ENCODE results near the gene ATAD3A.
"Not testable (repeated sequence)": the region's sequence is repeated elsewhere in the genome, so short reads cannot be mapped to it uniquely, and the experiment has no call there.

The ATAD3A gene

GRCh38 chr1:1511533-1512285, at the start of gene ATAD3A:
Gene ATAD3A (plus strand): TSS chr1:1512162. CDS start chr1:1512269, 107 bp downstream.
- no peak for TF ChIP-seq CTCF (IDR thresholded peaks at IDR 0.05; ENCODE audit: insufficient read depth, low read depth, low read length, missing control alignments)
- H3K4me3 ChIP-seq (ENCODE audit: low read depth, low read length), result peak within 1 kb of the TSS; percentile 68
- peak; percentile 98 for DNase-seq (ENCODE audit: low read depth)

DNA sequence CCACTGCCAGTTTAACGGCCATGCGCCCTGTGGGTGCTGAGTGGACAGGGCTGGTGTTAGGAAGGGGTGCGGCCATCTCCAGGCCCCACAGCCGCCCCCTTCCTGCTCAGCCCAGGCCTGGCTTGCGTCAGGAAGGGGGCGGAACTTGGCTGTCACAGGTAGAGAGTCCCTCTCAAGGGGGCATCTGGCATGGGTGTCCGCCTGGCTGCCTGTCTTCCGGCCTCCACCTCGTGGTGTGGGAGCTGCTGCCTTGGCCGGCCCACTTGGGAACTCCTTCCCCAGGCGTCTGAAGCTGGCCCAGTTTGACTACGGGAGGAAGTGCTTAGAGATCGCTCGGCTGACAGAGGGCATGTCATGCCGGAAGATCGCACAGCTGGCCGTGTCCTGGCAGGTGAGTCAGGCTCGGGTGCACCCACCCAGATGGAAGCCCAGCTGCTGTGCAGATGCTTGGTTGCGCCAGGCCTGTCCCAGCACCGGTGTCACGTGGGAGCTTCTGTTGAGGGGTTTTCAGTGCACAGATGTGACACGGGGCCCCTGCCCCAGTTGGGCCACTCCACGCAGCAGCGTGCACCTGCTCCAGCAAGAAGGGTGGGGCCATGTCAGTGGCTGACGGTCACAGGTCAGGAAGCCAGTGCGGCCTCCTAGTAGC, 49.5 kb upstream of the ATAD3A start:
- H3K4me3 ChIP-seq (ENCODE audit: low read depth, low read length), result peak overlapping the region; percentile 56
- TF ChIP-seq CTCF (IDR thresholded peaks at IDR 0.05; ENCODE audit: insufficient read depth, low read depth, low read length, missing control alignments), result no peak
- peak; percentile 88 for DNase-seq (ENCODE audit: low read depth)

- DNase-seq (ENCODE audit: low read depth), result no peak
- H3K4me3 ChIP-seq (ENCODE audit: low read depth, low read length), result peak overlapping the region; percentile 56
- TF ChIP-seq CTCF (IDR thresholded peaks at IDR 0.05; ENCODE audit: insufficient read depth, low read depth, low read length, missing control alignments), result no peak
Measured at GRCh38 chr1:1463312-1463711, 48.6 kb upstream of the ATAD3A start.

DNA sequence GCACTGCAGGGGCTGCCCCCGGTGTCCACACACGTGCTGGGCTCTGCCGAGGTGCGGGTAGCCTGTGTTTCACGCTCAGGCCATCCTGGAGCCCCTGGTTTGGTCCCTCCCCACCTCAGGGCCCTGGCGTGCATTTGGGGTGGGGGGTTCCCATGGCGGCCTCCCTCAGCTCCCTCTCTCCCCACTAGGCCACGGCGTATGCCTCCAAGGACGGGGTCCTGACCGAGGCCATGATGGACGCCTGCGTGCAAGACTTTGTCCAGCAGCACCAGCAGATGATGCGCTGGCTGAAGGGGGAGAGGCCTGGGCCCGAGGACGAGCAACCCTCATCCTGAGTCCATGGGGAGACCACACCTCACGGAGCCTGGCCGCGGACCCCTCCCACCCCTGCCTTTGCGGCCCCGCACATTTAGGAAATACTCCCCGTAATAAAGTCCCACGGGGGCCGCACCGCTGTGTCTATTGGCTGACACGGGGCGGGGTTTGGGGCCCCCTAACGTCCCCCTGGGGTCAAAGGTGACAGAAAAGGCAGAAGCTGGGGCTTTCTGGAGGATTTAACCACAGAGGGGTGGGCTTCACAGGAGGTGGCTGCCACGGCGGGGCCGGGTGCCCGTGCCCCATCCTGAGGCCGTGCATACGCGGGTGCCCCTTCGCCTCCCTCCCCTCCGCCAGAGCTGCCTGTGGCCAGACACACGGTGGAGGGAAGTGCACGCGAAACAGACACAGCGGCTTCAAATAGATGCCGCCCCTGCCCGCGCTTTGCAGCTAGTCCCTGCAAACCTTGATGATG, 43.6 kb upstream of the ATAD3A start:
- not testable (repeated sequence) for H3K4me3 ChIP-seq (ENCODE audit: low read depth, low read length); DNase-seq (ENCODE audit: low read depth)

DNA sequence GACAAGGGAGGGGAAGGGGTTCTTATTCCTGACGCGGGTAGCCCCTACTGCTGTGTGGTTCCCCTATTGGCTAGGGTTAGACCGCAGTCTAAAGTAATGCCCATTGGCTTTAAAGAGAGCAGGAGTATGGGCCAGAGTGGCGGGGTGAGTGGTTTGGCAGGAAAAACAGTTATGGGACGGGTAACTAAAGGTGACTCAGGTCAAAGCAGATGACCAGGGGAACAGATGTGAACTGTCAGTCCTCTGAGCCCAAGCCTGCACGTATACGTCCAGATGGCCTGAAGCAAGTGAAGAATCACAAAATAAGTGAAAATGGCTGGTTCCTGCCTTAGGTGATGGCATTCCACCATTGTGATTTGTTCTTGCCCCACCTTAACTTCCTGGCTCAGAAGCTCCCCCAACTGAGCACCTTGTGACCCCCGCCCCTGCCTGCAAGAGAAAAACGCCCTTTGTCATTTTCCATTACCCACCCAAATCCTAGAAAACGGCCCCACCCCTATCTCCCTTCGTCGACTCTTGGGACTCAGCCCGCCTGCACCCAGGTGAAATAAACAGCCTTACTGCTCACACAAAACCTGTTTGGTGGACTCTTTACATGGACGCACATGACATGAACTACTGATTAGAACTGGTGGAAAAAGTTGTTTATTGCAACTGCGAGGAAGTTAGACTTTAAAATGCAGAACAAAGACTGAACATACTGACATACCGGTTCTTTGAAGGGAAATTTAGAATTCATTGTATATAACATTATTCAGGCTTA, 41.2 kb upstream of the ATAD3A start:
- peak overlapping the region; percentile 82 for H3K4me3 ChIP-seq (ENCODE audit: low read depth, low read length)
- no peak for TF ChIP-seq CTCF (IDR thresholded peaks at IDR 0.05; ENCODE audit: insufficient read depth, low read depth, low read length, missing control alignments)
- DNase-seq (ENCODE audit: low read depth), result no peak

DNA sequence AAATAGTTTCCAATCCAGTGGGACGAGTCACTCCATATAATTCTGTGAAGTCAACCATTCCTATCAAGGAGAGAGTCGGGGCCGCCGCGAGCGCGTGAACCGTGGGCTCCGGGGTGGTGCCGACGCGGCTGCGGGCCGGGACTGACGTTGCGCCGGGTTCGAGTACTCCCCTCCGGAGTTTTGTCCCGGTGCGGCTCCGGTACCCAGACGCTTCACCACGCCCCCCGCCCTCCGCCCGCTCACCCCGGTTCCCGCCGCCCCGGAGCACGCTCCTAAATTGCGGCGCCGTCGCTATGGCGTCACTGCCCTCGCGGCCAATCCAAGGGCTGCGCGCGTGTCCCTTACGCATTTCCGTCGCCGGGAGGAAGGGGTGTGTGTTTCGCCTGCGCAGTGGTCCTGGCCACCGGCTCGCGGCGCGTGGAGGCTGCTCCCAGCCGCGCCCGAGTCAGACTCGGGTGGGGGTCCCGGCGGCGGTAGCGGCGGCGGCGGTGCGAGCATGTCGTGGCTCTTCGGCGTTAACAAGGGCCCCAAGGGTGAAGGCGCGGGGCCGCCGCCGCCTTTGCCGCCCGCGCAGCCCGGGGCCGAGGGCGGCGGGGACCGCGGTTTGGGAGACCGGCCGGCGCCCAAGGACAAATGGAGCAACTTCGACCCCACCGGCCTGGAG, 40.4 kb upstream of the ATAD3A start, which contains the start of gene ATAD3B:
ATAD3B (plus strand) TSS at position 377 of the 664 bp plus-strand sequence; CDS start at position 497, 120 bp downstream.
- peak; percentile 94 for DNase-seq (ENCODE audit: low read depth)
- peak within 1 kb of the TSS; percentile 82 for H3K4me3 ChIP-seq (ENCODE audit: low read depth, low read length)
- no peak for TF ChIP-seq CTCF (IDR thresholded peaks at IDR 0.05; ENCODE audit: insufficient read depth, low read depth, low read length, missing control alignments)

DNA sequence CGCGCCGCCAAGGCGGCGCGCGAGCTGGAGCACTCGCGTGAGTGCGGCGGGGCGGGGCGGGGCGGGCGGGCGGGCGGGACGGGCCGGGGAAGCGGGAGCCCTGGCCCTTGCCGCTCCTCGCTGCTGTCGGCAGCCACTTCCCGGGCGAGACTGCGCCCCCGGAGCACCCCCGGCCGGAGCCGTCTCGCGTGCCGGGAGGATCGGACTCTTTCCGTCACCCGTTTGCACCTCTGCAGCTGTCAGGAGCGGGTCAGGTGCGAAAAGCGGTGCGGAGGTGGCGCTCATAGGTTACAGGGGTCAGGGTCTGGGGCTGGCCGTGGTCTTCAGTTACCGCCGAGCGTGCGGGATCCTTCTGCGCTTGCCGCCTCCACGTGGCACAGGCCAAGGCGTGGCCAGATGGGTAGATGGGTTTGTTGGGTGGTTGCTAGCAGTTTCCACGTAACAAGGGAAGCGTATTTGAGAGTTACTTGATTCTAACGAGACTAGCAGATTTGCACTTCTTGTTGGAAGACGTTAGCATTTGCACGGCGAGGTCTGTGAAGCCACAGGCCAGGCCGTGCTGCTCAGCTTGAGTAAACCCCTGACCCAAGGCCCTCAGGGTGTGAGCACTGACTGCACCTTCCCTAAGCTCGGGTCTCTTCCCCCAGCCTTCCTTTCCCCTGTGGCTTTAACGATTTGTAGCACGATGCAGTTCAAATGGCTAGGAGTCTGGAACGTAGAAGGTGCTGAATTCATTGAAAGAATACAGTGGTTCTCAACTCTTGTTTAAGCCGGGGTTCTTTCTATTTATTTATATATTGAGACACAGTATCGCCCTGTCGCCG, 39.7 kb upstream of the ATAD3A start:
- not testable (repeated sequence) for DNase-seq (ENCODE audit: low read depth)
- H3K4me3 ChIP-seq (ENCODE audit: low read depth, low read length), result peak overlapping the region; percentile 77

DNA sequence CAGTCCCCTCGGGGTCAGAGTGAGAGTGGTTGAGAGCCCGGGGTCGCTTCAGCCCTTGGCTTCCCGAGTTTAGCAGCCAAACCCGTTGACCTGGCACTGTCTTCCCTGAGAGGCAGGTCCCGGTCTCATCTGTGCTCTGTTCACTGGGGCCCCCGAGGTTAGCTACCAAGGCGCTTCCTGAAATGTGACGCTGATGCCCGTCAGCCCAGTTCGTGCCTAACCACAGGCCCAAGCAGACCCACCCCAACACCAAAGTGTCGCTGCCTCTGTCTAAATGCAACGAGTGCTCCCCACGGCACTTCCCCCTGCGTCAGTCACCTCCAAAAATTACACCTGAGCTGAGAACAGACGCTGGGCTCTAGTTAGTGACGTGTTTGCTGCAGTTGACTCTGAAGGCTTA, 36.0 kb upstream of the ATAD3A start:
- not testable (repeated sequence) for H3K4me3 ChIP-seq (ENCODE audit: low read depth, low read length); DNase-seq (ENCODE audit: low read depth)

Data from GM12865 (cell line).